ENCODE data around the gene ART1. TPM values are rescaled to one million over a fixed set of nuclear protein-coding genes. Genes with fewer than 3 reads are reported as not detected.

ART1 gene
- total and polyA plus RNA-seq, 2 of the 8 experiments (the other 6 are each of a cell fraction or from before 2014, with no cell fraction given), result not detected

- H3K9ac ChIP-seq (replicated peaks in 1 of 4; ENCODE audit: extremely low read depth in 1 of 4, low read depth in 3 of 4, low read length in 3 of 4), result no peak overlapping the region
- ChIA-PET POLR2A (ENCODE audit: partially characterized antibody) (interaction anchor here (0.6 kb wide), 1 partner anchor 10 kb away, joined by 3 read pairs; no protein-coding TSS in a partner anchor), CTCF (ENCODE audit: partially characterized antibody) (interaction anchor here (1.1 kb wide), 1 partner anchor 141 kb away, joined by 3 read pairs; the partner anchor contains the start of gene PGAP2)
- H2BK20ac ChIP-seq (ENCODE audit: low read length), result no peak overlapping the region
- no peak overlapping the region for H3K4ac ChIP-seq (replicated peaks; ENCODE audit: insufficient read length, low read depth, low read length)
- no peak overlapping the region for H3K56ac ChIP-seq (replicated peaks; ENCODE audit: insufficient read length, low read depth, low read length)
- H2BK12ac ChIP-seq (ENCODE audit: low read depth, low read length), result no peak overlapping the region
- peaks cover 0 to 2% of the 10 kb centered on the region in 2 experiments for H4K20me1 ChIP-seq (replicated peaks in 1 of 2; ENCODE audit: control insufficient read depth in 1 of 2, insufficient read depth in 2 of 2, low read length in 2 of 2)
- no peak overlapping the region for H3K23ac ChIP-seq (ENCODE audit: insufficient read length)
- no peak overlapping the region for H3K14ac ChIP-seq (ENCODE audit: insufficient read length)
- H3K18ac ChIP-seq (ENCODE audit: extremely low read depth, low read length), result no peak overlapping the region
- DNase-seq (ENCODE audit: low read depth in 1 of 2, low spot score in 2 of 2) (no peak), FAIRE-seq (no peak)
- no peaks in the 10 kb centered on the region for H3K27me3 ChIP-seq (replicated peaks in 1 of 4; ENCODE audit: control insufficient read depth in 3 of 4, extremely low read depth in 1 of 4, insufficient read depth in 3 of 4, low read length in 3 of 4)
- no peak overlapping the region for H4K91ac ChIP-seq (replicated peaks; ENCODE audit: insufficient read length, low read length)
- peaks cover 2 to 10% (median 3%) of the 10 kb centered on the region in 4 experiments; a peak in 3 of 8 replicates for H3K36me3 ChIP-seq (ENCODE audit: control insufficient read depth in 2 of 4, insufficient read depth in 4 of 4, low read length in 3 of 4)
- H3K23me2 ChIP-seq (ENCODE audit: low read depth, low read length), result no peaks in the 10 kb centered on the region
- H2BK5ac ChIP-seq (ENCODE audit: low read depth, low read length), result no peak overlapping the region
- H3K4me1 ChIP-seq (replicated peaks in 1 of 4; ENCODE audit: control insufficient read depth in 3 of 4, insufficient read depth in 4 of 4, low read length in 3 of 4), result no peaks in the 10 kb centered on the region
- no peak overlapping the region for H4K8ac ChIP-seq (ENCODE audit: extremely low read depth, insufficient read depth, low read length)
- H3K9me3 ChIP-seq (ENCODE audit: insufficient read depth in 2 of 2, low read depth in 1 of 2, low read length in 1 of 2), result no peaks in the 10 kb centered on the region
- no peak overlapping the region for H3K27ac ChIP-seq (ENCODE audit: low read depth, low read length)
- no peak overlapping the region for H2BK15ac ChIP-seq (ENCODE audit: low read length)
- no peaks in the 10 kb centered on the region for H3K79me1 ChIP-seq (ENCODE audit: low read depth, low read length)
- no peak overlapping the region for H3K4me2 ChIP-seq (ENCODE audit: insufficient read depth in 1 of 2, low read depth in 2 of 2, low read length in 2 of 2)
- WGBS, 2 experiments (ENCODE audit: extremely low coverage in 1 of 2, insufficient coverage in 1 of 2, insufficient read length in 1 of 2, insufficient replicate concordance in 2 of 2, low coverage in 1 of 2, low lambda C conversion rate in 2 of 2, missing lambda C conversion rate in 1 of 2), result 95% methylated on average over 53 of the region's 89 CpGs; no CpG with 5 or more reads in 1 of the 2 experiments
- H2BK120ac ChIP-seq (replicated peaks; ENCODE audit: low read depth, low read length), result no peak overlapping the region
- no peak overlapping the region for H2AFZ ChIP-seq (ENCODE audit: low read length)
- no peak overlapping the region for H3K4me3 ChIP-seq (ENCODE audit: extremely low read depth in 1 of 4, insufficient read depth in 2 of 4, low read depth in 3 of 4, low read length in 4 of 4)
- no peaks in the 10 kb centered on the region for H3K79me2 ChIP-seq (ENCODE audit: control insufficient read depth in 1 of 2, insufficient read depth in 2 of 2, low read length in 2 of 2)
- no peak overlapping the region for H4K5ac ChIP-seq (ENCODE audit: insufficient read length, low read depth, low read length)
- H2AK5ac ChIP-seq (ENCODE audit: low read depth, low read length), result no peak overlapping the region
- no peak for TF ChIP-seq ATF2 (IDR thresholded peaks at IDR 0.05; ENCODE audit: low read length)
- no peak for TF ChIP-seq E2F6 (IDR thresholded peaks at IDR 0.05)
- TF ChIP-seq CBX5 (IDR thresholded peaks at IDR 0.05; ENCODE audit: low read depth, low read length), result no peak
- TF ChIP-seq RNF2 (IDR thresholded peaks at IDR 0.05; ENCODE audit: borderline replicate concordance, low read depth, low read length, missing control alignments, poor library complexity, severe bottlenecking), result no peak
These were observed 22.5 kb downstream of the ART1 start for GRCh38 chr11:3667149-3668035.

Data from H1 (cell line).